Fibroblast of lung (primary cell): ENCODE data around the gene ANKFY1.

Experiments used
- EZH2 ChIP-seq: IDR thresholded peaks from 2 replicates; pipeline ENCODE4 v1.5.1; 2012; ENCODE audit warnings: low read length, control low read depth, mild to moderate bottlenecking; ENCODE audit errors: missing control alignments
- TF ChIP-seq, protein P1 (sequence below), 2 donors: IDR thresholded peaks in 1 of 2; conservative IDR thresholded peaks in 1 of 2; 1 replicate in 1 of 2; 2 replicates in 1 of 2; pipeline ENCODE4 v1.5.1; 2011 to 2012; ENCODE audit warnings: low read length in 2 of 2, control low read depth in 1 of 2, inconsistent platforms in 1 of 2, low read depth in 1 of 2, mild to moderate bottlenecking in 1 of 2

DNA sequence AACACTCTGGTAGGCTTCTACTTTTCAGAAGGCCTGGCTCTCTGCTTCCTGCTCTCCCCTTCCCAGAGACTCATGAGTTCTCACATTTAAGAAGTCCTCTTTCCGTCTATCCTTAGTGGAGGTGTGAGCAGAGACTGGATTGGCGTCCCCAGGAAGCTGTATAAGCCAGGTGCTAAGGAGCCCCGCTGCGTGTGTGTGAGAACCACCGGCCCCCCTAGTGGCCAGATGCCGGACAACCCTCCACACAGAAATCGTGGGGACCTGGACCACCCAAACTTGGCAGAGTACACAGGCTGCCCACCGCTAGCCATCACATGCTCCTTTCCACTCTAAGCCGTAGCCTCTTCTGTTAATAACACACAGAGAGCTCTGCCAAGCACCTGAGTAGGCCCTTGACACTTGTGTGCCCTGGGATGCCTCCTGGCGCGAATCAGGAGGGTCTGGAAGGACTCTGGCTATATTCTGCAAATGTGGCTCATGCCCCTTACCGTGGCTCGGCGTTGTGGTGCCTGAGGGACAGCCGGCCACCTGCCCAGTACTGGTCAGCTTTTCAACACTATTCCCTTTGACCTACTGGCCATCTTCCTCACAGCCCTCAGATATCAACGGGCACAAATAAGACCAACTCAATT lies 106.9 kb downstream of the ANKFY1 start:
- TF ChIP-seq, protein P1, sequence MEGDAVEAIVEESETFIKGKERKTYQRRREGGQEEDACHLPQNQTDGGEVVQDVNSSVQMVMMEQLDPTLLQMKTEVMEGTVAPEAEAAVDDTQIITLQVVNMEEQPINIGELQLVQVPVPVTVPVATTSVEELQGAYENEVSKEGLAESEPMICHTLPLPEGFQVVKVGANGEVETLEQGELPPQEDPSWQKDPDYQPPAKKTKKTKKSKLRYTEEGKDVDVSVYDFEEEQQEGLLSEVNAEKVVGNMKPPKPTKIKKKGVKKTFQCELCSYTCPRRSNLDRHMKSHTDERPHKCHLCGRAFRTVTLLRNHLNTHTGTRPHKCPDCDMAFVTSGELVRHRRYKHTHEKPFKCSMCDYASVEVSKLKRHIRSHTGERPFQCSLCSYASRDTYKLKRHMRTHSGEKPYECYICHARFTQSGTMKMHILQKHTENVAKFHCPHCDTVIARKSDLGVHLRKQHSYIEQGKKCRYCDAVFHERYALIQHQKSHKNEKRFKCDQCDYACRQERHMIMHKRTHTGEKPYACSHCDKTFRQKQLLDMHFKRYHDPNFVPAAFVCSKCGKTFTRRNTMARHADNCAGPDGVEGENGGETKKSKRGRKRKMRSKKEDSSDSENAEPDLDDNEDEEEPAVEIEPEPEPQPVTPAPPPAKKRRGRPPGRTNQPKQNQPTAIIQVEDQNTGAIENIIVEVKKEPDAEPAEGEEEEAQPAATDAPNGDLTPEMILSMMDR (conservative IDR thresholded peaks at IDR 0.05 in 1 of 2, IDR thresholded peaks at IDR 0.05 in 1 of 2; ENCODE audit: low read depth in 1 of 2, low read length in 2 of 2): no peak
- no peak for TF ChIP-seq EZH2
